Gastroesophageal sphincter (tissue), 4 donors: ENCODE measurements around the gene LYZL2. TPM values are rescaled to one million over a fixed set of nuclear protein-coding genes. Genes with fewer than 3 reads are reported as not detected.
A peak's percentile ranks its signal among the peaks of the same experiment; 100 is the strongest.

ENCODE experiments used
- ATAC-seq: fragments of 150-250 bp; one replicate; pipeline ENCODE4 v1.9.1; 2016; ENCODE audit warnings: mild to moderate bottlenecking, moderate library complexity
- H3K27ac ChIP-seq, 4 donors: fragments of 200-600 bp; sonication (generic) in 3 of 4; 1 replicate in 3 of 4; 2 replicates in 1 of 4; pipeline ENCODE4 v1.5.1; 2016 to 2019
- H3K27me3 ChIP-seq: fragments of 200-600 bp; sonication (generic); one replicate; pipeline ENCODE4 v1.5.1; 2019
- H3K36me3 ChIP-seq, 2 donors: fragments of 200-600 bp; sonication (generic); one replicate each; pipeline ENCODE4 v1.5.1; 2019; ENCODE audit warnings: control low read depth in 1 of 2
- H3K4me1 ChIP-seq, 3 donors: fragments of 200-600 bp; sonication (generic); 1 replicate in 2 of 3; 2 replicates in 1 of 3; pipeline ENCODE4 v1.5.1; 2016 to 2019; ENCODE audit warnings: control low read depth in 2 of 3
- H3K4me3 ChIP-seq, 2 donors: fragments of 200-600 bp; sonication (generic); one replicate each; pipeline ENCODE4 v1.5.1; 2019; ENCODE audit warnings: mild to moderate bottlenecking in 1 of 2, moderate library complexity in 1 of 2
- H3K9me3 ChIP-seq, 3 donors: fragments of 200-600 bp; sonication (generic); one replicate each; pipeline ENCODE4 v1.5.1; 2017 to 2019; ENCODE audit warnings: control low read depth in 2 of 3
- CTCF ChIP-seq, 4 experiments: fragments of 200-600 bp in 2 of 4; fragments of 450-650 bp in 2 of 4; sonication (generic) in 1 of 4; IDR thresholded peaks; one replicate each; pipeline ENCODE4 v1.5.1; 2017 to 2019; ENCODE audit warnings: antibody characterized with exemption in 4 of 4, mild to moderate bottlenecking in 2 of 4, moderate library complexity in 2 of 4
- EP300 ChIP-seq: sonication (generic); formaldehyde crosslinking; IDR thresholded peaks from one replicate; pipeline ENCODE4 v1.6.1; 2017; ENCODE audit warnings: antibody characterized with exemption, mild to moderate bottlenecking
- POLR2A ChIP-seq, 2 donors: fragments of 450-650 bp; IDR thresholded peaks; one replicate each; pipeline ENCODE4 v1.6.1; 2017; ENCODE audit warnings: antibody characterized with exemption in 2 of 2, mild to moderate bottlenecking in 2 of 2, moderate library complexity in 1 of 2
- POLR2AphosphoS5 ChIP-seq: sonication (generic); formaldehyde crosslinking; IDR thresholded peaks from one replicate; pipeline ENCODE4 v1.6.1; 2017; ENCODE audit warnings: antibody characterized with exemption
- WGBS, 2 donors: methylation state at CpG; one replicate each; pipeline ENCODE4 v1.1.5; 2018; ENCODE audit warnings: low coverage in 1 of 2; 5-methylcytosine and 5-hydroxymethylcytosine counted together
- total RNA-seq, 4 donors: library from RNA; depleted of rRNA; stranded (reverse); fragments of >200 nt; gene quantifications; one replicate each; pipeline ENCODE4 v1.1.0, GENCODE V29; 2016

The LYZL2 gene
- total RNA-seq, 4 donors from 2014 or later = not detected

GRCh38 chr10:30587522-30588031, 42.0 kb downstream of the LYZL2 start:
- Histone ChIP-seq H3K27ac (no peak overlapping the region), H3K27me3 (no peaks in the 10 kb centered on the region), H3K9me3 (no peaks in the 10 kb centered on the region), H3K4me1 (peaks cover 0 to 18% (median 9%) of the 10 kb centered on the region in 3 donors), H3K36me3 (no peaks in the 10 kb centered on the region), H3K4me3 (no peak overlapping the region)
- ATAC-seq = no peak
- WGBS, 2 donors = 28 to 46% methylated on average over 3 to 5 of the region's 8 CpGs
- no peak for TF ChIP-seq EP300
- no peak for TF ChIP-seq POLR2A (IDR thresholded peaks at IDR 0.05)
- no peak for TF ChIP-seq POLR2AphosphoS5
- TF ChIP-seq CTCF (IDR thresholded peaks at IDR 0.05) = no peak

DNA sequence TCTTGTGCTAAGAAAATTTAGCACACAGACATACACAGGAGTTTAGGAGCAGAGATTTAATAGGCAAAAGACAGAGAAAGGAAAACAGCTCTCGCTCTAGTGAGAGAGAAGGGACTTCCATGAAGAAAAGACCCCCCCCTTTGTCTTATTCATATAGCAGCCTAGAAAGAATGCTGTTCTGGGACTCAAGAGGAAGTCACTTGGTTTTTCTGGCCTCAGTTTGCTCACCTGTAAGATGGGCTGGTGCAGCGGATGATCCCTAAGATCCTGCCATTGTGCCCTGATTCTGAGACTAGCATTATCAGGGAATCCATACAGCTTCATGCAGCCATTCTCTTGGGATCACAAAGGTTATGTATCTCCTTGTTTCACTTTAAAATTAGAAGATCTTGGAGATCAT, 42.7 kb downstream of the LYZL2 start:
- 100% methylated on average over 1 of the region's 2 CpGs for WGBS, 2 donors
- Histone ChIP-seq H3K4me3 (no peak overlapping the region), H3K4me1 (peaks cover 0 to 25% (median 9%) of the 10 kb centered on the region in 3 donors), H3K27ac (no peak overlapping the region), H3K36me3 (no peaks in the 10 kb centered on the region), H3K9me3 (no peaks in the 10 kb centered on the region), H3K27me3 (no peaks in the 10 kb centered on the region)
- ATAC-seq = no peak
- TF ChIP-seq POLR2A (IDR thresholded peaks at IDR 0.05) = no peak
- TF ChIP-seq EP300 = no peak
- no peak for TF ChIP-seq CTCF (IDR thresholded peaks at IDR 0.05)
- no peak for TF ChIP-seq POLR2AphosphoS5

- TF ChIP-seq POLR2AphosphoS5 (peak; percentile 15), POLR2A (IDR thresholded peaks at IDR 0.05) (no peak), EP300 (no peak)
- Histone ChIP-seq H3K4me1 (peaks cover 0 to 31% (median 9%) of the 10 kb centered on the region in 3 donors), H3K27ac (peak overlapping the region; percentile 43 to 81 (median 76)), H3K27me3 (no peaks in the 10 kb centered on the region), H3K4me3 (peak overlapping the region; percentile 29 to 40), H3K9me3 (no peaks in the 10 kb centered on the region), H3K36me3 (no peaks in the 10 kb centered on the region)
- ATAC-seq = peak; percentile 83
- WGBS, 2 donors = 8 to 22% methylated on average over 4 to 9 of the region's 15 CpGs
Observed at GRCh38 chr10:30583778-30584415, 45.7 kb downstream of the LYZL2 start.

- no peak for TF ChIP-seq EP300
- TF ChIP-seq CTCF (IDR thresholded peaks at IDR 0.05) = peak; percentile 26 to 60 (median 36)
- TF ChIP-seq POLR2AphosphoS5 = no peak
- TF ChIP-seq POLR2A (IDR thresholded peaks at IDR 0.05) = no peak
- no peak for ATAC-seq
Observed at GRCh38 chr10:30581779-30582380, 47.7 kb downstream of the LYZL2 start.

GRCh38 chr10:30580676-30581075, 48.9 kb downstream of the LYZL2 start:
- TF ChIP-seq CTCF (IDR thresholded peaks at IDR 0.05) (no peak), POLR2A (IDR thresholded peaks at IDR 0.05) (no peak), EP300 (no peak), POLR2AphosphoS5 (no peak)
- H3K27me3 ChIP-seq = no peaks in the 10 kb centered on the region
- no peak overlapping the region for H3K4me3 ChIP-seq
- no peaks in the 10 kb centered on the region for H3K36me3 ChIP-seq
- H3K27ac ChIP-seq = no peak overlapping the region
- H3K4me1 ChIP-seq = peaks cover 0 to 31% (median 9%) of the 10 kb centered on the region in 3 donors
- WGBS, 2 donors = 93 to 96% methylated on average over 2 to 5 of the region's 5 CpGs
- no peaks in the 10 kb centered on the region for H3K9me3 ChIP-seq
- no peak for ATAC-seq

More at GRCh38 chr10:30581779-30582380, 47.7 kb downstream of the LYZL2 start:
- WGBS, 2 donors = 12 to 25% methylated on average over 2 to 3 of the region's 3 CpGs
- H3K36me3 ChIP-seq = no peaks in the 10 kb centered on the region
- H3K4me1 ChIP-seq = peaks cover 0 to 31% (median 9%) of the 10 kb centered on the region in 3 donors
- no peaks in the 10 kb centered on the region for H3K27me3 ChIP-seq
- H3K9me3 ChIP-seq = no peaks in the 10 kb centered on the region
- H3K4me3 ChIP-seq = no peak overlapping the region
- no peak overlapping the region for H3K27ac ChIP-seq
